ENCODE results near the gene NCOR1. TPM values are rescaled to one million over a fixed set of nuclear protein-coding genes. Genes with fewer than 3 reads are reported as not detected.
A peak's percentile ranks its signal among the peaks of the same experiment; 100 is the strongest.

Gene NCOR1
- total and polyA plus RNA-seq, 2 experiments from 2014 or later, result 50.6 to 95.7 TPM

DNA sequence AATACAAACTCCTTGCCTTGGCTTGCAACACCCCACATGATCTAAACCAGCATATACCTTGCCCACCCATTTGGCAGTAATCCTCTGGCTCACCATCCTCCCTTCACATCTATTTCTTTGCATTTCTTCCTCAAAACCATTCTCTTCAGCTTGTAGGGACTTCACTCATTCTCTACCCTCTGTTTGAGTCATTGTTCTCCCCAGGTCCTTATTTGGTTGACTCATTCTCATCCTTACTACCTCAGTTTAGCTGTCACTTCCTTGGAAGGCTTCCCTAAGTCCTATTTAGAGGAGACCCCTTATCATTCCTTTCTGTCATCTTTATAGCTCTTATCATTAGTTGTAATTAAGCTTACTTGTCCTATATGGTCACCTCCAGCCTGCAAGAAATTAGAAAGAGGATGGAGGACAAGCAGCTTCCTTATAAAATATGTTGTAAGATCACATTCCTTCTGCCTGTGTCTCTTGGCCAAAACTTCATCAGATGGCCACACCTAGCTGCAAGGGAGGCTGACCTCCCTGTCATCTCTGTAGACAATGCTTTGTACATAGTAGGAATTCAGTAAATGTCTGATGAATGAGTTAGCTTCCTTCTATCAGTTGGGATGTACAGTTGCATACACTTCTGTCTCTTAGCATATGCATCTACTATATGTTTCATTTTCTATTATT, 214.0 kb downstream of the NCOR1 start:
- Histone ChIP-seq H3K36me3 (ENCODE audit: low read depth) (peaks cover 34% of the 10 kb centered on the region), H3K27me3 (replicated peaks; ENCODE audit: insufficient read depth) (no peaks in the 10 kb centered on the region), H3K4me2 (ENCODE audit: unreplicated experiment) (peak overlapping the region; percentile 91), H3K9me2 (ENCODE audit: insufficient read depth) (no peaks in the 10 kb centered on the region), H3K4me1 (ENCODE audit: insufficient read depth) (peaks cover 9% of the 10 kb centered on the region; the same call in 1 of the 2 replicates), H2AFZ (no peak overlapping the region), H3K9ac (no peak overlapping the region; the same call in 1 of the 2 replicates), H3F3A (ENCODE audit: insufficient read depth) (peaks cover 9% of the 10 kb centered on the region), H3K79me2 (ENCODE audit: insufficient read depth) (peaks cover 39% of the 10 kb centered on the region), H3K27ac (no peak overlapping the region), H4K20me1 (ENCODE audit: insufficient read depth) (no peaks in the 10 kb centered on the region; the same call in 1 of the 2 replicates), H3K9me3 (ENCODE audit: low read depth) (no peaks in the 10 kb centered on the region), H3K4me3 (peak overlapping the region; percentile 84)
- in situ Hi-C loops (cut with MboI), result no loop called here
- peak; percentile 30 for DNase-seq
- no peak for TF ChIP-seq EZH2 (IDR thresholded peaks at IDR 0.05; ENCODE audit: insufficient read depth, poor library complexity, severe bottlenecking)
- no peak for TF ChIP-seq EZH2phosphoT487 (IDR thresholded peaks at IDR 0.05; ENCODE audit: insufficient read depth, low read depth)

DNA sequence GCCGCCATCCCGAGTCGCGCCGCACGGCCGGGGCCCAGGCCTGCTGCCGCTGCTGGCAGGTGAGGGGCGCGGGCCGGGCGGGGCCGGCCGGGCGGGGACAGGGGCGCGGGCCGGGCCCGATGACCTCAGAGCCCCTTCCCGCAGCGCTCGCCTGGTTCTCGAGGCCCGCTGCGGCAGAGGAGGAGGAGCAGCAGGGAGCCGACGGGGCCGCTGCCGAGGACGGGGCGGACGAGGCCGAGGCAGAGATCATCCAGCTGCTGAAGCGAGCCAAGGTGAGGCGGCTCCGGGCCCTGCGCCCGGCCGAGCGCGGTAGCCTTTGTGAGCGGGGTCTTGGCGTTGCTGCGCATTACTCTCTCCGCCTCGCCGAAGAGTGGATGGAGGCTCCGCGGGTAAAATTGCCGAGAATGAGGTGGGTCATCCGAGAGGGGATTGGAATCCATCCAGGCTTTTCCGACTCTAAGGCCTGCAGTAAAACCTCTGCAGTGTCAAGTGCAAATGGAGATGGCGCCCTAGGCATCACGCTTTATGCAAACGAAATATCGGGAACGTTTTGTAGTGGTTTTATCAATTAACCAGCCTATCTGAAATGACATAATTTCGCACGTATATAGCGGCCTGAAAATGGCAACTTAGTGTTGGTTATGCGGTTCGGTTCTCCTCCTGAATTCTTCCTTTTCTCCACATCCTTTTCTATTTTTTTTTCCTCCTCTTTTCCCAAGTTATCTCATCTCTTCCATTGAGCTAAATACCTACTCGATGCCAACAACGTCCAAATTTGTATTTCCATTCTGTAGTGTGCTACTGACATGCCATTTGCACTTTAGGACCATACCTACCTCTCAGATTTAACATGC, 215.1 kb downstream of the NCOR1 start:
- Histone ChIP-seq H4K20me1 (ENCODE audit: insufficient read depth) (no peaks in the 10 kb centered on the region; the same call in 1 of the 2 replicates), H2AFZ (peak overlapping the region; percentile 62), H3K27me3 (replicated peaks; ENCODE audit: insufficient read depth) (no peaks in the 10 kb centered on the region), H3K79me2 (ENCODE audit: insufficient read depth) (peaks cover 39% of the 10 kb centered on the region), H3K4me1 (ENCODE audit: insufficient read depth) (peaks cover 9% of the 10 kb centered on the region; the same call in 1 of the 2 replicates), H3K9me3 (ENCODE audit: low read depth) (no peaks in the 10 kb centered on the region), H3K4me2 (ENCODE audit: unreplicated experiment) (peak overlapping the region; percentile 91), H3F3A (ENCODE audit: insufficient read depth) (peaks cover 9% of the 10 kb centered on the region; the same call in 1 of the 2 replicates), H3K27ac (peak overlapping the region; percentile 92), H3K9me2 (ENCODE audit: insufficient read depth) (no peaks in the 10 kb centered on the region), H3K36me3 (ENCODE audit: low read depth) (peaks cover 34% of the 10 kb centered on the region), H3K9ac (peak overlapping the region; percentile 91), H3K4me3 (peak overlapping the region; percentile 84)
- DNase-seq, result peak; percentile 73
- in situ Hi-C loops (cut with MboI), result loop anchor here (25.0 kb wide), 1 partner anchor 163 kb away; no protein-coding TSS in a partner anchor
- WGBS, 2 experiments (ENCODE audit: low coverage in 1 of 2, low lambda C conversion rate in 2 of 2, missing lambda C conversion rate in 2 of 2), result 2 to 3% methylated on average over 39 to 59 of the region's 64 CpGs
- no peak for TF ChIP-seq EZH2phosphoT487 (IDR thresholded peaks at IDR 0.05; ENCODE audit: insufficient read depth, low read depth)
- TF ChIP-seq EZH2 (IDR thresholded peaks at IDR 0.05; ENCODE audit: insufficient read depth, poor library complexity, severe bottlenecking), result no peak

DNA sequence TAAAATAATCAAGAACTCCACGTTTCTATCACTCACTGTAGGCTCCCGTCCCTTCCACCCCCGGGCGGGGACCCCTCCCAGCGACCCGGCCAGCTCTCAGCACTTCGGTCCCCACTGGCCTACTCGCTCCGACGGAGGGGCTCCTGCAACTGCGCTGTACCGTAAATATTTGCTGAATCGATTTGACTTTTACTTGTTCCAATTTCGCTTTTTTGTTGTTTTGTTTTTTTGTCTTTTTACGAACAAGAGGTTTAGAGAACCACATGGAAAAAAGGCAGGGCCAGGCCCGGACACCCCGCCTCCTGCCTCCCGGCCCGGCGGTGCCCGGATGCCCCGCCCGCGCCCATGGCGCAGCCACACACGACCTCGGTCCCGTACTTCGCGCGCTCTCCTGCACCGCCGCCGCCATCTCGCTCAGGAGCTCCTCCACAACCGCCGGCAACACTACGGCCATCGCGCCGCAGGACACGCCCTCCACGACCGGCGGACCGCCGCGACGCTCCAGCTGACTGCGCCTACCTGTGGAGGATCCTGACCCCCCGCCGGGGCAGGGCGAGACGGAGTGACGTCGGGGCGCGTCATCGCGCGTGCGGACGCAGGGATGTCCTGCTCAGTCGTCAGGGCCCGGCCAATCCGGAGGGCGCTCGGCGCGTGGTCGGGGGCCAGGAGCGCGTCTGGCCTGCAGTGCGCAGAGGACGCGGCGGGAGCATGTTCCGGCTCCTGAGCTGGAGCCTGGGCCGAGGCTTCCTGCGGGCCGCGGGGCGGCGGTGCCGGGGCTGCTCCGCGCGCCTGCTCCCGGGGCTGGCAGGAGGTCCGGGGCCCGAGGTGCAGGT, 216.0 kb downstream of the NCOR1 start, which contains the start of the genes TTC19 and ZSWIM7:
Gene TTC19, plus strand, starts transcription at position 684 of the 833 bp plus-strand sequence. Its CDS starts 25 bp downstream, at position 709.
Gene ZSWIM7, minus strand, starts transcription at position 564 of the 833 bp plus-strand sequence. Its CDS starts 110 bp downstream, at position 454.
- H2AFZ ChIP-seq, result peak within 1 kb of the TSS; percentile 90
- peaks cover 29% of the 10 kb centered on the region for H3K36me3 ChIP-seq (ENCODE audit: low read depth)
- 1 to 2% methylated on average over 78 to 80 of the region's 91 CpGs for WGBS, 2 experiments (ENCODE audit: low coverage in 1 of 2, low lambda C conversion rate in 2 of 2, missing lambda C conversion rate in 2 of 2)
- peaks cover 9% of the 10 kb centered on the region; the same call in 1 of the 2 replicates for H3K4me1 ChIP-seq (ENCODE audit: insufficient read depth)
- H4K20me1 ChIP-seq (ENCODE audit: insufficient read depth), result no peaks in the 10 kb centered on the region; the same call in 1 of the 2 replicates
- peak within 1 kb of the TSS; percentile 84 for H3K4me3 ChIP-seq
- no peaks in the 10 kb centered on the region for H3K9me3 ChIP-seq (ENCODE audit: low read depth)
- H3K79me2 ChIP-seq (ENCODE audit: insufficient read depth), result peaks cover 39% of the 10 kb centered on the region
- in situ Hi-C loops (cut with MboI), result loop anchor here (25.0 kb wide), 1 partner anchor 162 kb away; no protein-coding TSS in a partner anchor
- H3K4me2 ChIP-seq (ENCODE audit: unreplicated experiment), result peak within 1 kb of the TSS; percentile 95
- no peaks in the 10 kb centered on the region for H3K27me3 ChIP-seq (replicated peaks; ENCODE audit: insufficient read depth)
- peak; percentile 96 for DNase-seq
- peak within 1 kb of the TSS; percentile 92 for H3K27ac ChIP-seq
- no peaks in the 10 kb centered on the region for H3K9me2 ChIP-seq (ENCODE audit: insufficient read depth)
- H3F3A ChIP-seq (ENCODE audit: insufficient read depth), result peaks cover 9% of the 10 kb centered on the region; the same call in 1 of the 2 replicates
- peak within 1 kb of the TSS; percentile 91 for H3K9ac ChIP-seq
- TF ChIP-seq EZH2 (IDR thresholded peaks at IDR 0.05; ENCODE audit: insufficient read depth, poor library complexity, severe bottlenecking), result no peak
- no peak for TF ChIP-seq EZH2phosphoT487 (IDR thresholded peaks at IDR 0.05; ENCODE audit: insufficient read depth, low read depth)

All from GM23248 (cell line).